Thoracic aorta (tissue), 2 donors: ENCODE data around the gene FYB1. TPM values are rescaled to one million over a fixed set of nuclear protein-coding genes. Genes with fewer than 3 reads are reported as not detected.
A peak's percentile ranks its signal among the peaks of the same experiment; 100 is the strongest.

Experiments used
- ATAC-seq: fragments of 150-250 bp; one replicate; pipeline ENCODE4 v1.8.0; 2017; ENCODE audit warnings: low read depth; ENCODE audit not compliant: insufficient number of reproducible peaks, low FRiP score
- DNase-seq: peaks from one replicate; pipeline ENCODE4 v3.0.0-alpha.2; 2020; ENCODE audit warnings: low spot score
- H3K27ac ChIP-seq, 2 donors: fragments of 200-600 bp; sonication (generic); 1 replicate in 1 of 2; 2 replicates in 1 of 2; pipeline ENCODE4 v1.5.1; 2016; ENCODE audit warnings: mild to moderate bottlenecking in 2 of 2, moderate library complexity in 2 of 2
- H3K27me3 ChIP-seq: fragments of 200-600 bp; sonication (generic); replicated peaks from 2 replicates; pipeline ENCODE4 v1.6.0; 2016; ENCODE audit warnings: mild to moderate bottlenecking; ENCODE audit not compliant: insufficient read depth
- H3K36me3 ChIP-seq: fragments of 200-600 bp; sonication (generic); one replicate; pipeline ENCODE4 v1.5.1; 2016
- H3K4me1 ChIP-seq, 2 donors: fragments of 200-600 bp; sonication (generic); 1 replicate in 1 of 2; 2 replicates in 1 of 2; pipeline versions ENCODE4 v1.5.1 to v1.6.0; 2016; ENCODE audit warnings: low read depth in 2 of 2, mild to moderate bottlenecking in 1 of 2; ENCODE audit not compliant: control insufficient read depth in 1 of 2
- H3K4me3 ChIP-seq: fragments of 200-600 bp; sonication (generic); 2 replicates; pipeline ENCODE4 v1.5.1; 2016; ENCODE audit warnings: mild to moderate bottlenecking
- H3K9me3 ChIP-seq: fragments of 200-600 bp; sonication (generic); 2 replicates; pipeline ENCODE4 v1.5.1; 2016
- CTCF ChIP-seq: fragments of 200-600 bp; sonication (generic); IDR thresholded peaks from one replicate; pipeline ENCODE4 v1.5.1; 2019; ENCODE audit warnings: antibody characterized with exemption
- total RNA-seq, 2 donors: library from RNA; depleted of rRNA; stranded (reverse); fragments of >200 nt; gene quantifications; one replicate each; pipeline versions ENCODE4 v1.1.0 to v1.2.3, GENCODE V29; 2016

FYB1 gene
- total RNA-seq, 2 donors from 2014 or later: 12.9 to 29.8 TPM

GRCh38 chr5:39092581-39093351 lies 126.6 kb downstream of the FYB1 start:
- no peaks in the 10 kb centered on the region for H3K27me3 ChIP-seq

GRCh38 chr5:39091940-39092580 lies 127.3 kb downstream of the FYB1 start:
- H3K4me3 ChIP-seq: no peak overlapping the region
- no peak overlapping the region for H3K27ac ChIP-seq
- DNase-seq (no peak), ATAC-seq (no peak)
- H3K9me3 ChIP-seq: no peaks in the 10 kb centered on the region
- H3K27me3 ChIP-seq: no peaks in the 10 kb centered on the region
- no peaks in the 10 kb centered on the region for H3K36me3 ChIP-seq
- TF ChIP-seq CTCF: no peak
- peaks cover 0 to 2% of the 10 kb centered on the region in 2 donors for H3K4me1 ChIP-seq

More at GRCh38 chr5:39092581-39093351, 126.6 kb downstream of the FYB1 start:
- Histone ChIP-seq H3K9me3 (no peaks in the 10 kb centered on the region), H3K4me1 (peaks cover 0 to 2% of the 10 kb centered on the region in 2 donors), H3K4me3 (no peak overlapping the region), H3K27ac (no peak overlapping the region), H3K36me3 (no peaks in the 10 kb centered on the region)
- ATAC-seq: no peak
- TF ChIP-seq CTCF: no peak
- DNase-seq: no peak

- TF ChIP-seq CTCF: no peak
- Histone ChIP-seq H3K9me3 (no peaks in the 10 kb centered on the region), H3K36me3 (no peaks in the 10 kb centered on the region), H3K4me1 (no peaks in the 10 kb centered on the region), H3K27me3 (no peaks in the 10 kb centered on the region), H3K4me3 (no peak overlapping the region), H3K27ac (no peak overlapping the region)
- ATAC-seq (no peak), DNase-seq (no peak)
Measured at GRCh38 chr5:39083968-39084367, 135.4 kb downstream of the FYB1 start.

GRCh38 chr5:39082995-39083394 lies 136.4 kb downstream of the FYB1 start:
- no peaks in the 10 kb centered on the region for H3K9me3 ChIP-seq
- no peaks in the 10 kb centered on the region for H3K27me3 ChIP-seq
- DNase-seq (no peak), ATAC-seq (no peak)
- H3K4me1 ChIP-seq: no peaks in the 10 kb centered on the region
- no peaks in the 10 kb centered on the region for H3K36me3 ChIP-seq
- H3K4me3 ChIP-seq: no peak overlapping the region
- no peak overlapping the region for H3K27ac ChIP-seq
- TF ChIP-seq CTCF: no peak

GRCh38 chr5:39080597-39081204 lies 138.7 kb downstream of the FYB1 start:
- Histone ChIP-seq H3K9me3 (no peaks in the 10 kb centered on the region), H3K4me3 (peak overlapping the region; percentile 46), H3K27me3 (no peaks in the 10 kb centered on the region), H3K27ac (no peak overlapping the region), H3K36me3 (no peaks in the 10 kb centered on the region), H3K4me1 (peaks cover 0 to 17% of the 10 kb centered on the region in 2 donors)
- DNase-seq (no peak), ATAC-seq (peak; percentile 72)
- TF ChIP-seq CTCF: peak; percentile 79
